SU-DHL-6 (cell line): ENCODE data around the gene ESR1.

Source experiments
- H2AFZ ChIP-seq: fragments of 200-600 bp; sonication (generic); 2 replicates; pipeline ENCODE4 v1.6.1; 2014; ENCODE audit warnings: low read depth, mild to moderate bottlenecking, moderate library complexity, mixed read lengths, antibody characterized with exemption, low read length; ENCODE audit not compliant: severe bottlenecking
- H3F3A ChIP-seq: fragments of 200-600 bp; shearing (Covaris generic); 2 replicates; pipeline ENCODE4 v1.6.0; 2016; ENCODE audit warnings: antibody characterized with exemption, mild to moderate bottlenecking; ENCODE audit not compliant: insufficient read depth
- H3K27ac ChIP-seq: fragments of 200-600 bp; sonication (generic); 2 replicates; pipeline ENCODE4 v1.5.1; 2016; ENCODE audit warnings: low read depth, mild to moderate bottlenecking, low read length, moderate library complexity, mixed read lengths
- H3K27me3 ChIP-seq: fragments of 200-600 bp; sonication (generic), shearing (Covaris generic); 2 replicates; pipeline ENCODE4 v1.6.0; 2014; ENCODE audit warnings: mild to moderate bottlenecking, low read length
- H3K36me3 ChIP-seq: fragments of 200-600 bp; sonication (generic); 2 replicates; pipeline ENCODE4 v1.6.1; 2014; ENCODE audit warnings: mild to moderate bottlenecking, low read length, mixed read lengths
- H3K4me2 ChIP-seq: fragments of 300-600, 200-600 bp; shearing (Covaris generic), sonication (generic); 2 replicates; pipeline ENCODE4 v1.6.0; 2014; ENCODE audit warnings: low read length, low read depth, mild to moderate bottlenecking; ENCODE audit not compliant: poor library complexity, severe bottlenecking
- H3K4me3 ChIP-seq: fragments of 200-600 bp; sonication (generic); 2 replicates; pipeline ENCODE4 v1.5.1; 2014; ENCODE audit warnings: antibody characterized with exemption, low read length, mild to moderate bottlenecking, mixed read lengths; ENCODE audit not compliant: insufficient read depth, poor library complexity, severe bottlenecking
- H3K79me2 ChIP-seq: fragments of 200-600 bp; sonication (generic); 2 replicates; pipeline ENCODE4 v1.6.1; 2014; ENCODE audit warnings: mild to moderate bottlenecking, low read length, moderate library complexity; ENCODE audit not compliant: insufficient read depth
- H3K9ac ChIP-seq: fragments of 200-600 bp; sonication (generic); 2 replicates; pipeline ENCODE4 v1.7.0; 2014; ENCODE audit warnings: mild to moderate bottlenecking, low read length
- H3K9me2 ChIP-seq: fragments of 200-600 bp; sonication (generic); replicated peaks from 2 replicates; pipeline ENCODE4 v1.6.1; 2014; ENCODE audit warnings: low read length; ENCODE audit not compliant: insufficient read depth
- H3K9me3 ChIP-seq: fragments of 200-600 bp; sonication (generic); 2 replicates; pipeline ENCODE4 v1.6.1; 2014; ENCODE audit warnings: low read length, mixed read lengths; ENCODE audit not compliant: insufficient read depth
- H4K20me1 ChIP-seq: fragments of 200-600 bp; sonication (generic); 2 replicates; pipeline ENCODE4 v1.6.1; 2014; ENCODE audit warnings: low read depth, mild to moderate bottlenecking, antibody characterized with exemption, low read length, moderate library complexity, mixed read lengths
- CTCF ChIP-seq: fragments of 200-600 bp; sonication (generic); IDR thresholded peaks from one replicate; pipeline ENCODE4 v1.5.1; 2017; ENCODE audit warnings: antibody characterized with exemption, mild to moderate bottlenecking, low read length, moderate library complexity; ENCODE audit not compliant: insufficient read depth, poor library complexity, severe bottlenecking
- EZH2phosphoT487 ChIP-seq: fragments of 200-600 bp; sonication (generic), shearing (Covaris generic); conservative IDR thresholded peaks from 2 replicates; pipeline ENCODE4 v1.6.1; 2018; ENCODE audit warnings: mild to moderate bottlenecking, antibody characterized with exemption, low read length, moderate library complexity, mixed read lengths

Gene ESR1

GRCh38 chr6:152127432-152128165 lies 320.1 kb downstream of the ESR1 start:
- Histone ChIP-seq H3K27me3 (no peaks in the 10 kb centered on the region), H3K36me3 (peaks cover 26% of the 10 kb centered on the region), H3K9me3 (no peaks in the 10 kb centered on the region), H3K4me3 (no peak overlapping the region), H2AFZ (no peak overlapping the region), H3K9me2 (no peaks in the 10 kb centered on the region), H3K27ac (no peak overlapping the region), H3F3A (no peaks in the 10 kb centered on the region), H4K20me1 (no peaks in the 10 kb centered on the region), H3K9ac (no peak overlapping the region), H3K79me2 (no peaks in the 10 kb centered on the region), H3K4me2 (no peak overlapping the region)
- TF ChIP-seq EZH2phosphoT487 = no peak
- no peak for TF ChIP-seq CTCF

- Histone ChIP-seq H3K9me2 (no peaks in the 10 kb centered on the region), H3K9ac (no peak overlapping the region), H2AFZ (no peak overlapping the region), H3K27me3 (no peaks in the 10 kb centered on the region), H4K20me1 (no peaks in the 10 kb centered on the region), H3K79me2 (no peaks in the 10 kb centered on the region), H3K27ac (no peak overlapping the region), H3K36me3 (peaks cover 41% of the 10 kb centered on the region), H3K4me2 (no peak overlapping the region), H3F3A (no peaks in the 10 kb centered on the region), H3K4me3 (no peak overlapping the region), H3K9me3 (no peaks in the 10 kb centered on the region)
- TF ChIP-seq EZH2phosphoT487 (no peak), CTCF (no peak)
Measured at GRCh38 chr6:152129691-152130151, 322.2 kb downstream of the ESR1 start.

GRCh38 chr6:152130441-152130840 lies 323.0 kb downstream of the ESR1 start:
- Histone ChIP-seq H3K79me2 (no peaks in the 10 kb centered on the region), H3K36me3 (peaks cover 44% of the 10 kb centered on the region), H3K4me3 (no peak overlapping the region), H4K20me1 (no peaks in the 10 kb centered on the region), H3K9ac (no peak overlapping the region), H3K9me3 (no peaks in the 10 kb centered on the region), H3K27ac (no peak overlapping the region), H2AFZ (no peak overlapping the region), H3K4me2 (no peak overlapping the region), H3K27me3 (no peaks in the 10 kb centered on the region), H3K9me2 (no peaks in the 10 kb centered on the region), H3F3A (no peaks in the 10 kb centered on the region)
- TF ChIP-seq CTCF (no peak), EZH2phosphoT487 (no peak)
